Stimulated activated CD4-positive, alpha-beta T cell treated with anti-CD3 and anti-CD28 coated beads, Interleukin-12 subunit alpha, Interleukin-12 subunit beta, amount 100 ng/mL, for 48 hours (primary cell): ENCODE data around the gene GGT5.
"Not testable (repeated sequence)": the region's sequence is repeated elsewhere in the genome, so short reads cannot be mapped to it uniquely, and the experiment has no call there.

Experiments used
- DNase-seq, 3 donors: peaks; one replicate each; pipeline ENCODE4 v3.0.0-alpha.2; 2020; ENCODE audit warnings: low read depth in 2 of 3, low spot score in 1 of 3

Gene GGT5

GRCh38 chr22:24185501-24186351 lies 59.2 kb downstream of the GGT5 start:
- no peak for DNase-seq

- no peak for DNase-seq
Measured at GRCh38 chr22:24185001-24185500, 59.8 kb downstream of the GGT5 start.

GRCh38 chr22:24184057-24184798 lies 60.7 kb downstream of the GGT5 start:
- DNase-seq, result no peak

GRCh38 chr22:24183321-24184031 lies 61.4 kb downstream of the GGT5 start:
- DNase-seq, result no peak

- DNase-seq, result not testable (repeated sequence)
Measured at GRCh38 chr22:24182900-24183246, 62.0 kb downstream of the GGT5 start.

GRCh38 chr22:24181996-24182899 lies 62.6 kb downstream of the GGT5 start:
- no peak for DNase-seq

- DNase-seq, result no peak
Measured at GRCh38 chr22:24181088-24181995, 63.5 kb downstream of the GGT5 start, which contains the start of gene SUSD2. Gene SUSD2, plus strand, starts transcription at chr22:24181487. Its CDS starts 33 bp downstream, at chr22:24181520.

GRCh38 chr22:24180316-24181087 lies 64.4 kb downstream of the GGT5 start:
- DNase-seq, result no peak

- DNase-seq, result no peak
Measured at GRCh38 chr22:24179478-24180210, 65.2 kb downstream of the GGT5 start.

- DNase-seq, result no peak
Measured at GRCh38 chr22:24178502-24179440, 66.1 kb downstream of the GGT5 start.

- no peak for DNase-seq
Measured at GRCh38 chr22:24178021-24178431, 66.9 kb downstream of the GGT5 start.

GRCh38 chr22:24177456-24177855 lies 67.4 kb downstream of the GGT5 start:
- no peak for DNase-seq

- DNase-seq, result no peak
Measured at GRCh38 chr22:24177045-24177444, 67.8 kb downstream of the GGT5 start.

GRCh38 chr22:24176630-24177029 lies 68.3 kb downstream of the GGT5 start:
- no peak for DNase-seq

- no peak for DNase-seq
Measured at GRCh38 chr22:24176040-24176439, 68.8 kb downstream of the GGT5 start.

GRCh38 chr22:24175160-24175808 lies 69.6 kb downstream of the GGT5 start:
- peak; percentile 45 to 56 (median 54) for DNase-seq
